ENCODE data around the gene BLID. TPM values are rescaled to one million over a fixed set of nuclear protein-coding genes. Genes with fewer than 3 reads are reported as not detected.

The BLID gene
- total RNA-seq, 1 experiment from 2014 or later = 0.10 TPM

DNA sequence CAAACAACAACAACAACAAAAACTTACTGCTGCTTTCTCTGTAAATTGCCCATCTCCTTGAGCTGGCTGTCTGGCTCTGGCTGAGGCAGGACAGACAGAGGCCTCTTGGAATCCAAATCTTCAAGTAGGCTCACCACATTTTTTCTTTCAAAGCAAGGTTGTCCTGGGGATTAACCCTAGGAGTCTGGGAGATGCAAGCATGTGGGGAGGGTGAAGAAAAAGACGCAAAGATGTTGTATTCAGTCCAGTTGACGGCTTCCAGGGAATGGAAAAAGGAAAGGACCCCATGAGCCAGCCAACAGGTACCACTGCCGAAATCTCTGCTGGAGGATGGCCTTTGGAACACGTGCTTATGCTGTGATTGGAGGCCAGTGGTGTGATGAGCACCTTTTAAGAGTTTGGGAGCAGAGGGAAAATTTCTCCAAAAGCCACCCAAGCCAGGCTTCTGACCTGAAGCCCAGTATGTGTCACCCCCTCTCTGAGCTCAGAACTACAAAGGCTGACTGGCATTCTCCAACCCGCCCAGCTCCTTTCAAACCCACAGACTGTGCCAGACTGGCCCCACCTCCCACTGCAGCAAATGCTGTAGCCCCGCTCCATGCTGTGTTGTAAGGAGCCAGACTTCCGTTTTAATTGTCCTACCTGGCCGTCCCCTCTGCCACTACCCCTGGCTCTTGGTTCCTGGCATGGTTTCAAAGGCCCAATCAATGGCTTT, 10.8 kb downstream of the BLID start:
- no peak for DNase-seq (ENCODE audit: low spot score)

DNA sequence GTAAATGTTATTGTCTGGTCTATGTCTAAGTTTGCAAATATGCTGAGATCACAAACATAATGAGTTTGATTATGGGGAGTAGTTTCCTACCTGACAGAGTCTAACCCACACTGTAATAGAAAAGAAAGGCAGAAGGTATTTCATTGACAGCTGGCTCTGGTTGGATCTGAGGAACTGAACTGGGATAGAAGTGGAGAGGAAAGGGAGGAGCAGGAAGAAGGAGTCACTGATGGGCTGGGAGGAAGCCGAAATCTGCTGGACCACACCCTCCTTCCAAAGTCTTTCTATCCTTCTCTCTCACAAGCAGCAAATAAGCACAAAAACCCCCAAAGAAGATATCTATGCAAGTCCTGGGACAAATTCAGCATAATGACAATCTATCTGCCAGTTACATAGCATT, 11.7 kb downstream of the BLID start:
- no peak for DNase-seq (ENCODE audit: low spot score)

DNA sequence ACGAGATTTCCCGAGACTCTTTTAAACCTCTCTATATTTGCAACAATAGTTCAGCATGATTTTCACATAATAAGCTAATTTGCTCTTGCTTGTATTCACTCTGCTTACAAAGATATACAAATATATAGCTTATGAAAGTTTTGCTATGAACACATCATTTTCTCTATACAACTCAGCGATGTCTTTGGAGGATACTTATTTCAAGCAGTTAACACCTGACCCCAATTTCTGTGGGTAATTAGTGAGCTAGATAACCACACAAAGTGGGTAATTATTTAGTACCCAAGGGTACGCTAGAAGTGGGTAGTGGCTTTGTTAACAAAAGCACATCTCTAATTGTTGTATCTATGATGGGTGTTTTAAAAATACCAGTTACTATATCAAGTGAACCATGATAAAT, 12.3 kb downstream of the BLID start:
- DNase-seq (ENCODE audit: low spot score) = no peak

DNA sequence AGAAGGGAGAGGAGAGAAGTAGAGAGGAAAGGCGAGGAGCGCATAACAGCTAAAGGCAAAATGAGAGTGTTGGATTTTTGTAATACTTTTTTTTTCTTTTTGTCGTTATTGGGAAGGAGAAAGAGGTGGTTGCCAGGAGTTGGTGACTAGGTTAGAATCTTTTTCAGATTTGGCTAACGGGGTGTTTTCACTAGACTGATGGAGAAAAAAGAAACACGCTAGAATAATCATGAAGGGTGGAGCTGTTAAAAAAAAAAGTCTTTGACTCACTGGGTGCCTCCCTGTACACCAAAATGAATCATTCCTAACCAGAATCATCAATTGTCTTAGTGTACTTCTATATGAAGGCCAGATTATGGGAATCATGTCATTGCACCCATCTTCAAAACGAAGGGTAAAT, 12.7 kb downstream of the BLID start:
- DNase-seq (ENCODE audit: low spot score) = no peak

DNA sequence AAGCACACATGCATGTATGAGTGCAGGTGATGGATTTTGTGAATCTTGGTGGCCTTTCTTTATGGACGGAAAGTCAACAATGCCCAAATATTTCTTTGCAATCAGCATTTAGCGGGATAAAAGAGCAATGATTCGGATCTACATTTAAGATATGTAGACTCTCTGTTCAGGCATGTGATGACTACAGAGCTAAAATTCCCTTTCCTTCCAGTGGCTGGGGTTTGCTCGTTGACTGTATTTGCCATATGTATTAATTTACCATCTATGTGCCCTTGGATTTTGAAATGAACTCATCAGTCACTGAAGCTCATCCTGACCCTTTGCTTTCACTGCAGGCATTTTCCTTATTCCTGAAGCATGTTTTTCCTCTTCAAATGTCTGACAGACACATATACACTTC, 13.6 kb downstream of the BLID start:
- no peak for DNase-seq (ENCODE audit: low spot score)

GRCh38 chr11:122101625-122102291, 14.3 kb downstream of the BLID start:
- peak; percentile 48 for DNase-seq (ENCODE audit: low spot score)

- DNase-seq (ENCODE audit: low spot score) = no peak
These were observed 15.3 kb downstream of the BLID start for GRCh38 chr11:122100756-122101080.

DNA sequence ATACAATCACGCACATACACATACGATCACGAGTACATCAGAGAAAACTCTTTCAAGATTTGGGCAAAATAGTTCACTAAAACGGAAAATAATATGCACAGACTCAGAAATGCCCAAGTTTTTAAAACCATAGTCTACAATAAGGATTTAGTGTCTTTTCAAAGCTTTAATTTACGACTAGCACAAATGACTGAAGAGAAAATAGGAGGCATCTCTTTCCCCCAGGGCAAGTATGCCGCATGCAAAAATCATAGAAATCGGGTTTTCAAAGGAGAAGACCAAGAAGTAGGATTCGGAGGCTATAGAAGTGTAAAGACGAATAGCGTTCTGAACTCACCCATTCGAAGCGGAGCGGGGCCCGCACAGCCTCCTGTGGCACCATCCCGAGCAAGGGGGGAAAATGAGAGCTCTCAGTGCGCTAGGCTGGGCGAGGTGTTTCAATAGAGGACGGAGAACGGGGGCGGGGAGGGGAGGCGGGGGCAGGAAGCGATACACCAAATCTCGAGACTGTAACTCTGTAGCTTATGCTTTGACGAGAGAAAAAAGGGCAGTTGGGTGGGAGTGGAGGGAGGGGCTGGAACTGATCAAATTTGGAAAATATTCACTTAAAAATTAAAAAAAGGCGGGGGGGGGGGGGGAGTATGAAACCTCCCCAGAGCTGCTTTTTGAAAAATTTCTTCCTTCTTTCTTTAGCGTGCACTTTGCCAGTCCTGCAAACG, 15.8 kb downstream of the BLID start:
- no peak for DNase-seq (ENCODE audit: low spot score)

- no peak for DNase-seq (ENCODE audit: low spot score)
These were observed 16.5 kb downstream of the BLID start for GRCh38 chr11:122099374-122100036.

DNA sequence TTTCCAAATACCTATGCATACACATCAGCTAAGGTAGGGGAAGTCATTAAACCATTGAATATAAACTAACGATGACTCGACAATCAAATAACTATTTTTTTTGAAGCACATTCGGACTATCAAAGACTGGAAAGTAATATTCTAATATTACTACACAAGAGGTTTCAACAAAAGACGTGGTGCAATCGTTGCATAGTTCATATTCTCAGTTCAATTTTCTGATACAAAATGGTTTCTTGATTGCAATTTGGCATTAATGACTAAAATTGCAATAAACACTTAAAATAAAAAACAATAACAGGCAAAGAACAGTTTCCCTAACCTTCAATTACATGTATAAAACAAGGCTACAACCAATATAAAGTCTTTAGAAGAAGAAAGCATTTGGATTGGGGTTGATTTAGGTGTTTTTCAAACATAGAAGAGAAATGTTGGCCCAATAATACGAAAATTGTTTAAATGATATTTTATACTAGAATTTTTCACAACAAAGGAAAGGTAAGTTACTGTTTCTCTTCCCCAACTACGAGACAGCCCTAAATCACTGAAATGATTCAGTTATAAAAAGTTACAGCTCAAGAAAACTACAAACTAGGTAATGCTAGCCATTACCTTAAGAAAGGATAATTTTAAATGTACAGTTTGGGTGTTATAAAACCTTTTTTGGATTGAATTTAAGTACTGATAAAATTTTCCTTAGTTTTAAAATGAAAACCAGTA, 17.6 kb downstream of the BLID start:
- no peak for DNase-seq (ENCODE audit: low spot score)

- DNase-seq (ENCODE audit: low spot score) = no peak
These were observed 18.5 kb downstream of the BLID start for GRCh38 chr11:122097419-122098001.

DNA sequence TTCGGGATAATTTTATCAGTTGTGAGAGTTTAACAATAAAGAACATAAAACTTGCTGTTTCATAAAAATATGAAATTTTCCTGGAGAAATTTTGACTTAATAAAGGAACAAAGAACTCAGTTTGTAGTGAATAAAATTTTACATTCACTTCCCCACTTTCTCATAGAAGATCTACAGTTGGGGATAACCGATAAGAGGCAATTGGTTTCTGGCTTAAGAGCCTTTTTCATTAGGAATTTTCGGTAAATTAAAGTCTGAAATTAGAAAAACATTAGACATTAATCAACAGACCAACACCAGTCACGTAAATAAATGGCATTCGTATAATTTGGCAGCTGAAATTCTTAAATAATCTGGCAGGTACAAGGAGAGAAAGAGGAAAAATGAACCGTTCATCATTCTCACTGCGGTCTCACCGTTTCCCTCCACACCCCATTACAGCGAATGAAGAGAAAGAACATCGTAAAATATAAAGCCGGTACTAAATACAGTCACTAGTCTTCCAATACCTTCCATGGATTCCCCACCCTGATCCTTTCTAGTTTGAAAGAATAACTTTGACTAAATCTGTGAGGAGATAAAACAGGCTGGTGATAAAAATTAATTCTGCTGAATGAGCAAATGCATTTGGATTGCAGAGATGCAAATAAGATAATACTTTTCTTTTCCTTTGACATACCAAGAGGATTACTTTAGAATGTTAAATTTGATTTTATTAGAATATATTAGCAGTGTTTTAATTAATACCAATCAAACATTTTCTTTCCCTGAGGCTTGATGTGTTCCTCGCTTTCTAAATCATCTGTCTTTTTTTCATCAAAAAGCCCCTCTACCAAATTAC, 19.5 kb downstream of the BLID start:
- no peak for DNase-seq (ENCODE audit: low spot score)

DNA sequence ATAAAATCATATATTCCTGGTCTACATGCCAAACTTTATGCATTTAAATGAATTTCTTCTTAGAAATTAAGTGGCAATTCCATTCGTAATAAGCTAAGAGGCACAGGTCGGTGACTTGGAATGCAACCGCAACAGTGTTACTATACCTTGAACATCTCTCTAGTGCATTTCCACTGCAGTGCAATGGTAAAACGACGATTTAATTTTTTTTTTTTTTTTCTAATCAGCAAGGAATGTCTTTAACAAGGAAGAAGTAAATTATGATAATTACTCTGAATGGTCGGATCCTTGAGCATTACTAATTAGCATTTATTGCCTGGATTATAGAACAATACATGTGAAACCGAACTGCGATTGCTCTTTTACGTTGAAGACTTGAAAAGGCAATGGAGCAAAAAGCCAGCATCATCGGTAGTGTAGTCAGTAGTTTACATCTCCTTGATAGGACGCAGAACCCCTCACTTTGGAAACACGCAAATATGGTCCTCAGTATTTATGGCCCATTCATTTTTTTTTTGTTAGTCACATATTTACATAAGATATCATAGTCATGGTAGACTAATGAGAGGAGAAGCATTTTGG, 20.2 kb downstream of the BLID start:
- no peak for DNase-seq (ENCODE audit: low spot score)

GRCh38 chr11:122094836-122095235, 21.2 kb downstream of the BLID start:
- DNase-seq (ENCODE audit: low spot score) = no peak

DNA sequence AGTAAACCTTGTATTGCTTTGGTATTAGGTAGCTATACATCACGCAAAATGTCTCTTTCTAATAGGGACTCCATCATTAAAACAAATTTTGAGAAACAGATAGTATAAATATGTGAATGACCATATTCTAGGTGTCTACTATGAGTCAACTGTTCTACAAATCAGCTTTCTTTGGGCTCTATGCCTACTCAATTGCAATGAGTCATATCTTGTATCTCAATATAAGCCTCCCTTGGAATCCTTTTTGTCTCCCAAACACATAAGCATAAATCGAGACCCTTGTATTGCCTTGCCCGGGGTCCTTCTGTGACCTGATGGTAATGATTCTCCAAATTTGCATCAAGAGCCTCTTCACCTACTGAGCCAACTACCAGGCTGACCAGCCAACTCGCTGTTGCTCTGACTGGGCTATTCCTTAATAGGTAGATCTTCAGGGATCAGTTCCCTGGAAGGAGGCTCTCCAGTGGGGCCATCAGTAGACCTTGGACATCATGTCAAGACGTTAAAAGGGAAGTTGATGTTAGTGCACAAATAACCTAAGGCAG, 22.2 kb downstream of the BLID start:
- DNase-seq (ENCODE audit: low spot score) = no peak

DNA sequence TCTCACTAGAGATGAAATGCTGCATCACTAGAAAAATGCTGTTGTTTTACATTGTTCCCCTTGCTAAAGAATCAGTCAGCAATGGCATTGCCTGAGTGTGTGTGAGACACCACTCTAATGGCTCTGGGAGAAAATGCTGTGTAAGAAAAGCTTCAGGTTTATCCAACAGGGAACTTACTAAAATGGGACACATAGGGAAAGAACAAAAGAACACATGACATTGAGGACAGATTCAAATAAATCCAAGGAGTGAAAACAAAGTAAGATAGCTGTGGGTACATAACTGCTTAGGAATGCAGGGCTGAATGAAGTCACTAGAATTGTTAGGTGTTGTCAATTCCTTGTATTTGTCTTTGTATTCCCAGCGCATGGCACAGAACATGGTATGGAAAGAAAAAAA, 24.2 kb downstream of the BLID start:
- DNase-seq (ENCODE audit: low spot score) = no peak

DNA sequence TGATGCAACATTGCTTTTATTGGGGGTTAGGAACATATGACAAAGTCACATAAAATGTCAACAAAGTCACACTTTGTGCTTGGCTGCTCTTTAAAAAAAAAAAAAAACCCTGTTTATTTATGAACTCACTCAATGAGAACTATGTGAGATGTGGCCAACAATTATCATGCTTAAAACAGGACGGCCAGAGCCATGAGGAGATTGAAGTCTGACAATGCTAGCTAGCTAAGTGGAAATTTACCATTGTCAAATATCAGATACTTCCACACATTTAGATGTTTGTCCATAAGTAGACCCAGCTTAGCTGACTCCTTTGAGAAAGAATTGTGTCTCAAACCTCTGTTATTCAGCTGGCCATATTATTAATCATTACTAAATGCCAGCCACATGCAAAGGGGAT, 26.9 kb downstream of the BLID start:
- DNase-seq (ENCODE audit: low spot score) = no peak

DNA sequence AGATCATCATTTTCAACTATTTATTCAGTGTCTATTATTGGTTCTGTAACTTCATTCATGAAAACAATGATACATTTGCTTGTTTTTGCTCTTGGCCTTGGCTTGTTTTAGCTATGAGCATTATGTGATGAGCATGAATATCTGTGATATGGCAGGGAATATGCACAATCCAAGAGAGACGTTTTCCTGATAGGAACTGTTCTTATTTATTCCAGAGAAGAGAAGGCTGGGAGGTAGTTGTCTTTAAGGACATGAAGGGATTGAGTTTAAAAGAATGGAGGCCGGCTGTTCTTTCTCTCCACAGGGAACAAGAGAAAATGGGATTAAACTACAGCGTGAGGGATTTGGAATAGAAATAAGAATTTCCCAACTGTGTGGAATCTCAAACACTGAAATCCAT, 30.3 kb downstream of the BLID start:
- no peak for DNase-seq (ENCODE audit: low spot score)

DNA sequence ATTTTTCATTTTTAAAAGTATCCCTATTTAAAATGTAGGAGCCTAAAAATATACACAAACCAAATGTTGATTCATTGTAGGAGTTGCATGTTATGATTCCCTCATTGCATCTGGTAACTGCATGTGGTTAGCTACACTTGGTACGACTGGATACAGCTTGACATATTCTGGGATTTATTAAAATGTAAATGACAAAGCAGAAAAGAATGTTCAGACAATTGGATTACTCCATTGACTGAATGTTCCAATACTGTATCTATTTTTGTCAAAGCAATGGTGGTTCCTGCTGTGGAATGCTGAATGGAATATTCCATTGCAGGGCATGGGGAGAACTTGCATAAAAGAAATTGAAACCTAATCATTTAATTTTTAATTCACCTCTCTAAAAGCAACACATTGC, 30.8 kb downstream of the BLID start:
- DNase-seq (ENCODE audit: low spot score) = no peak

DNA sequence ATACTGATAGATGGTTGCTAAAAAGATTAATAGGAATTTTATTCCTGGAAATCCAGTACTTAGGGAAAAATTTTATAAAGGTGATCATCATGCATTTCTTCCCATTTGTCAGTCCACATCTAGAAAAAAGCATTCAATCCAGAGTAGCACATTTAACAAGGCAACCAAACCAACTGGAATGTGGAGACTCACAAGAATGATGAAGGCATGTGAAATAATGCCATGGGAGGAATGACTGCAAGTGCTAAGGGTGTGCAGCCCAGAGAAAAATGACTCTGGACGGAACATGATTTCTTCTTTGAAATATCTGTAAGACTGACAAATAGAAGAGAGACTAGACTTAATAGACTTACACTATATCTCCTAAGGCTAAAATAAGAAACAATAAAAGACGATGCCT, 33.8 kb downstream of the BLID start:
- no peak for DNase-seq (ENCODE audit: low spot score)

All from H4 (cell line).